ENCODE data around the gene RPUSD3.
A peak's percentile ranks its signal among the peaks of the same experiment; 100 is the strongest.
"Not testable (repeated sequence)": the region's sequence is repeated elsewhere in the genome, so short reads cannot be mapped to it uniquely, and the experiment has no call there.

RPUSD3 gene

GRCh38 chr3:9869955-9870354 lies 26.1 kb upstream of the RPUSD3 start:
- no peaks in the 10 kb centered on the region for H3K36me3 ChIP-seq
- DNase-seq = no peak
- no peak for TF ChIP-seq CTCF (IDR thresholded peaks at IDR 0.05; ENCODE audit: low read depth, low read length)
- H3K4me3 ChIP-seq (ENCODE audit: low read depth, low read length) = no peak overlapping the region
- no peaks in the 10 kb centered on the region for H3K4me1 ChIP-seq
- no peaks in the 10 kb centered on the region for H3K27me3 ChIP-seq
- H3K9me3 ChIP-seq = no peaks in the 10 kb centered on the region

- DNase-seq = no peak
- H3K4me1 ChIP-seq = no peaks in the 10 kb centered on the region
- H3K4me3 ChIP-seq (ENCODE audit: low read depth, low read length) = no peak overlapping the region
- H3K9me3 ChIP-seq = no peaks in the 10 kb centered on the region
- H3K36me3 ChIP-seq = no peaks in the 10 kb centered on the region
- TF ChIP-seq CTCF (IDR thresholded peaks at IDR 0.05; ENCODE audit: low read depth, low read length) = no peak
- H3K27me3 ChIP-seq = no peaks in the 10 kb centered on the region
These were observed 23.3 kb upstream of the RPUSD3 start for GRCh38 chr3:9867106-9867505.

GRCh38 chr3:9866639-9867038 lies 22.8 kb upstream of the RPUSD3 start:
- no peak overlapping the region for H3K4me3 ChIP-seq (ENCODE audit: low read depth, low read length)
- no peak for TF ChIP-seq CTCF (IDR thresholded peaks at IDR 0.05; ENCODE audit: low read depth, low read length)
- no peaks in the 10 kb centered on the region for H3K4me1 ChIP-seq
- H3K27me3 ChIP-seq = no peaks in the 10 kb centered on the region
- no peaks in the 10 kb centered on the region for H3K9me3 ChIP-seq
- DNase-seq = no peak
- no peaks in the 10 kb centered on the region for H3K36me3 ChIP-seq

GRCh38 chr3:9865125-9865637 lies 21.4 kb upstream of the RPUSD3 start:
- not testable (repeated sequence) for H3K27me3 ChIP-seq; DNase-seq; H3K4me1 ChIP-seq; H3K36me3 ChIP-seq; H3K4me3 ChIP-seq (ENCODE audit: low read depth, low read length); H3K9me3 ChIP-seq

GRCh38 chr3:9864200-9864927 lies 20.6 kb upstream of the RPUSD3 start:
- Histone ChIP-seq H3K4me1 (no peaks in the 10 kb centered on the region), H3K36me3 (no peaks in the 10 kb centered on the region), H3K4me3 (ENCODE audit: low read depth, low read length) (no peak overlapping the region), H3K9me3 (no peaks in the 10 kb centered on the region), H3K27me3 (no peaks in the 10 kb centered on the region)
- no peak for TF ChIP-seq CTCF (IDR thresholded peaks at IDR 0.05; ENCODE audit: low read depth, low read length)
- DNase-seq = peak; percentile 74

GRCh38 chr3:9863058-9863772 lies 19.4 kb upstream of the RPUSD3 start:
- Histone ChIP-seq H3K36me3 (no peaks in the 10 kb centered on the region), H3K4me1 (no peaks in the 10 kb centered on the region), H3K9me3 (no peaks in the 10 kb centered on the region), H3K4me3 (ENCODE audit: low read depth, low read length) (no peak overlapping the region), H3K27me3 (no peaks in the 10 kb centered on the region)
- DNase-seq = no peak
- no peak for TF ChIP-seq CTCF (IDR thresholded peaks at IDR 0.05; ENCODE audit: low read depth, low read length)

All from BE2C (cell line).